Thyroid gland (tissue), 4 donors: Measurements from ENCODE around the gene MALL.
"Not testable (repeated sequence)": the region's sequence is repeated elsewhere in the genome, so short reads cannot be mapped to it uniquely, and the experiment has no call there.

Source experiments
- POLR2A ChIP-seq, 2 donors: fragments of 450-650 bp; IDR thresholded peaks; one replicate each; pipeline ENCODE4 v1.6.1; 2017; ENCODE audit warnings: antibody characterized with exemption in 2 of 2, mild to moderate bottlenecking in 2 of 2, moderate library complexity in 1 of 2
- TF ChIP-seq, protein P1 (sequence below), 6 experiments: fragments of 200-600 bp in 3 of 6; fragments of 450-650 bp in 3 of 6; sonication (generic) in 3 of 6; IDR thresholded peaks; one replicate each; pipeline ENCODE4 v1.5.1; 2016 to 2019; ENCODE audit warnings: antibody characterized with exemption in 6 of 6, mild to moderate bottlenecking in 2 of 6, inconsistent platforms in 1 of 6, moderate library complexity in 1 of 6

DNA sequence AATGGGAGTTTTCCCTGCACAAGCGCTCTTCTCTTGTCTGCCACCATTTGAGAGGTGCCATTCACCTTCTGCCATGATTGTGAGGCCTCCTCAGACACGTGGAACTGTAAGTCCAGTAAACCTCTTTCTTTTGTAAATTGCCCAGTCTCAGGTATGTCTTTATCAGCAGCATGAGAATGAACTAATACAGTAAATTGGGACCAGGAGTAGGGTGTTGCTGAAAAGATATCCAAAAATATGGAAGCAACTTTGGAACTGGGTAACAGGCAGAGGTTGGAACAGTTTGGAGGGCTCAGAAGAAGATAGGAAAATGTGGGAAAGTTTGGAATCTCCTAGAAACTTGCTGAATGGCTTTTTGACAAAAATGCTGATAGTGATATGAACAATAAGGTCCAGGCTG lies 38.6 kb upstream of the MALL start:
- TF ChIP-seq, protein P1, sequence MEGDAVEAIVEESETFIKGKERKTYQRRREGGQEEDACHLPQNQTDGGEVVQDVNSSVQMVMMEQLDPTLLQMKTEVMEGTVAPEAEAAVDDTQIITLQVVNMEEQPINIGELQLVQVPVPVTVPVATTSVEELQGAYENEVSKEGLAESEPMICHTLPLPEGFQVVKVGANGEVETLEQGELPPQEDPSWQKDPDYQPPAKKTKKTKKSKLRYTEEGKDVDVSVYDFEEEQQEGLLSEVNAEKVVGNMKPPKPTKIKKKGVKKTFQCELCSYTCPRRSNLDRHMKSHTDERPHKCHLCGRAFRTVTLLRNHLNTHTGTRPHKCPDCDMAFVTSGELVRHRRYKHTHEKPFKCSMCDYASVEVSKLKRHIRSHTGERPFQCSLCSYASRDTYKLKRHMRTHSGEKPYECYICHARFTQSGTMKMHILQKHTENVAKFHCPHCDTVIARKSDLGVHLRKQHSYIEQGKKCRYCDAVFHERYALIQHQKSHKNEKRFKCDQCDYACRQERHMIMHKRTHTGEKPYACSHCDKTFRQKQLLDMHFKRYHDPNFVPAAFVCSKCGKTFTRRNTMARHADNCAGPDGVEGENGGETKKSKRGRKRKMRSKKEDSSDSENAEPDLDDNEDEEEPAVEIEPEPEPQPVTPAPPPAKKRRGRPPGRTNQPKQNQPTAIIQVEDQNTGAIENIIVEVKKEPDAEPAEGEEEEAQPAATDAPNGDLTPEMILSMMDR (IDR thresholded peaks at IDR 0.05), result not testable (repeated sequence)
- not testable (repeated sequence) for TF ChIP-seq POLR2A (IDR thresholded peaks at IDR 0.05)
